NCI-H82 (cell line): ENCODE results near the gene MRPL41.
"Not testable (repeated sequence)": the region's sequence is repeated elsewhere in the genome, so short reads cannot be mapped to it uniquely, and the experiment has no call there.

Source experiments
- DNase-seq: peaks from one replicate; lab custom pipeline; 2025; lab: John Stamatoyannopoulos, UW

MRPL41 gene

GRCh38 chr9:137553654-137554053, 2.0 kb downstream of the MRPL41 start:
- not testable (repeated sequence) for DNase-seq

- DNase-seq, result no peak
Observed at GRCh38 chr9:137554349-137554748, 2.7 kb downstream of the MRPL41 start.

- DNase-seq, result no peak
Observed at GRCh38 chr9:137555179-137555578, 3.5 kb downstream of the MRPL41 start.

GRCh38 chr9:137556069-137556838, 4.6 kb downstream of the MRPL41 start:
- no peak for DNase-seq

GRCh38 chr9:137558127-137558526, 6.4 kb downstream of the MRPL41 start:
- DNase-seq, result no peak

- DNase-seq, result no peak
Observed at GRCh38 chr9:137564134-137564533, 12.5 kb downstream of the MRPL41 start.

- no peak for DNase-seq
Observed at GRCh38 chr9:137564817-137565411, 13.2 kb downstream of the MRPL41 start.

- DNase-seq, result not testable (repeated sequence)
Observed at GRCh38 chr9:137568445-137568844, 16.8 kb downstream of the MRPL41 start.

- no peak for DNase-seq
Observed at GRCh38 chr9:137569609-137570203, 18.0 kb downstream of the MRPL41 start.

- no peak for DNase-seq
Observed at GRCh38 chr9:137570566-137570965, 18.9 kb downstream of the MRPL41 start.

GRCh38 chr9:137574192-137574591, 22.5 kb downstream of the MRPL41 start:
- DNase-seq, result no peak

GRCh38 chr9:137575364-137575715, 23.7 kb downstream of the MRPL41 start:
- no peak for DNase-seq

- no peak for DNase-seq
Observed at GRCh38 chr9:137575716-137576411, 24.2 kb downstream of the MRPL41 start.

GRCh38 chr9:137578518-137579258, 27.0 kb downstream of the MRPL41 start, which contains the start of gene DPH7:
Gene DPH7 (minus strand): TSS chr9:137578925. CDS start chr9:137578777, 148 bp downstream.
- peak; percentile 96 for DNase-seq

GRCh38 chr9:137579259-137579604, 27.6 kb downstream of the MRPL41 start:
- DNase-seq, result no peak

- no peak for DNase-seq
Observed at GRCh38 chr9:137580209-137580953, 28.7 kb downstream of the MRPL41 start.

- no peak for DNase-seq
Observed at GRCh38 chr9:137580954-137581322, 29.3 kb downstream of the MRPL41 start.

GRCh38 chr9:137581361-137582285, 29.9 kb downstream of the MRPL41 start:
- no peak for DNase-seq

GRCh38 chr9:137582286-137582860, 30.7 kb downstream of the MRPL41 start:
- peak; percentile 26 for DNase-seq

- DNase-seq, result no peak
Observed at GRCh38 chr9:137583347-137583746, 31.7 kb downstream of the MRPL41 start.
